ENCODE measurements around the gene MARCHF3.
"Not testable (repeated sequence)": the region's sequence is repeated elsewhere in the genome, so short reads cannot be mapped to it uniquely, and the experiment has no call there.

MARCHF3 gene

DNA sequence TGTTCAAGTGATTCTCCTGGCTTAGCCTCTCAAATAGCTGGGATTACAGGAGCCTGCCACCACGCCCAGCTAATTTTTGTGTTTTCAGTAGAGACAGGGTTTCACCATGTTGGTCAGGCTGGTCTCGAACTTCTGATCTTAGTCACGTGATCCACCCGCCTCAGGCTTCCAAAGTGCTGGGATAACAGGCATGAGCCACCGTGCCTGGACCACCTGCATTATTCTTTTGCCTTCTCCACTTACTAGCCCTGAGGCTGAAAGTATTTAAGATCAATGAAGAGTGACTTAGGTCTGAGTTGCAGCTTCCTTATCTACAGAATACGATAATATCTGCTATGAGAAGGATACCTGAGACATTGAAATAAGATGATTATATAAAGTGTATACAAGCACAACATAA lies 129.6 kb downstream of the MARCHF3 start:
- TF ChIP-seq POLR2A (IDR thresholded peaks at IDR 0.05; ENCODE audit: low read depth, low read length) = no peak
- DNase-seq (ENCODE audit: insufficient read length, low spot score) (no peak), FAIRE-seq (no peak)

DNA sequence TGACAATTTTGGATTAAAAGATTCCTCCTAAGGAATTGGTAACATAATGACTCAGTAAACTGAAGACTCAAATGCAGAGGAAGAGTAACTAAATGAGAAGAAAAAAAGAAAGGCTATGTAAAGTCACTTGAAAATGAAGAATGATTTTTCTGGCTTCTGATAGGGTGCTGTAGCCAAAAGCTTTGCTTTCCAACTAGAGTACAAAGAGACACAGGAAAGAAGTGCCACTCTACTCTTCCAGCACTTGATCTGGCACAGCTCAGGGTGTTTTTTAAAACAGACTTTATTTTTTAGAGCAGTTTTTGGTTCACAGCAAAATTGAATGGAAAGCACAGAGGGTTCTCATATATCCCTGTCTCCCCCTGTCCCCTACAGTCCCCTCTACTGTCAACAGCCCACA lies 130.9 kb downstream of the MARCHF3 start:
- DNase-seq (ENCODE audit: insufficient read length, low spot score) = no peak
- no peak for TF ChIP-seq POLR2A (IDR thresholded peaks at IDR 0.05; ENCODE audit: low read depth, low read length)
- no peak for FAIRE-seq

DNA sequence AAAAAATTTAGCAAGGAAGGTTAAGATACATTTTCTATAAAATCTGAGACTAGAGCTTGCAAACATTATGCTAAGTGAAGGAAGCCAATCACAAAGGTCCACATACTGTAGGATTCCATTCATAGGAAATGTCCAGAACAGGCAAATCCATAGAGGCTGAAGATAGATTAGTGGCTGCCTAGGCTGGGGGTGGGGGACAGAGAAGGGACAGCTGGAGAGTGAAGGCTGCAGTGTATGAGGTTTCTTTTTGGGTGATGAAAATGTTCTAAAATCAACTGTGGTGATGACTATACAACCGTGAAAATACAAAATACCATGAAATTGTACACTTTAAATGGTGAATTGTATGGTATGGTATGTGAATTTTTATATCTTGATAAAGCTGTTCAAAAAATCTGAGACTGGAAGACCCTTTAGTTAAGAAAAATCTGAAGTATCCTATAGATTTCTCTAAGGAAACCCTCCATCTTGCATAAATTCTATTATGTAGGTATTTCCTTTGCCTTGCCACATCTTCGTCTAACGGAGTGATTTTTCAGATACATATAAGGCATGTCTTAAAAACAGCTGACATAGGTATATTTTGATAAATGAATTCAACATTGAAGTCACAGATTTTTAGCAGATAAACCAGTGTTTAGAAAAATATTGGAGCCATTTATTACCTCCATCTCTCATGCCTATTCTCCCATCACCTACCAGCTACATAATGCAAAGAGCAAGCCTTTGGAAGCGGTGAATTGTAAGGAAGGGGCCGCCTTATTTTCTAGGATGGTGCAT lies 132.3 kb downstream of the MARCHF3 start:
- no peak for TF ChIP-seq POLR2A (IDR thresholded peaks at IDR 0.05; ENCODE audit: low read depth, low read length)
- DNase-seq (ENCODE audit: insufficient read length, low spot score) = no peak
- no peak for FAIRE-seq

DNA sequence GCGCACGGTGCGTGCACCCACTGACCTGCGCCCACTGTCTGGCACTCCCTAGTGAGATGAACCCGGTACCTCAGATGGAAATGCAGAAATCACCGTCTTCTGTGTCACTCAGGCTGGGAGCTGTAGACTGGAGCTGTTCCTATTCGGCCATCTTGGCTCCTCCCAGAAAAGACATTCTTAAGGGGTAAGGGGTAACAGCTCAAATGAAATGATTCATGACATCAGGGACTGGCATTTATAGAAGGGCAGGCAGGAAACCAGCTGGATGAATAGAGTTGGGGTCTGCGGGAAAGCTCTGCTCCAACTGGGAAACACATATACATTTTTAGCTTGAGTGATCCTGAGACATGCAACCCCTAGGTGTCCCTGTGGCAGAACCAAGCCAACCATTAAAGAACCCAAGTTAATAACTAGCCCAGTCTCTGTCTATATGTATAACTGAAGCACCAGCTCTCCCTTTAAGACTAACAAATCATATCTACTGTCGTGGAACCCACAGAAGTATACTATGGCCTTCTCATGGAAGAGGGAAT lies 134.1 kb downstream of the MARCHF3 start:
- no peak for DNase-seq (ENCODE audit: insufficient read length, low spot score)
- no peak for FAIRE-seq
- TF ChIP-seq POLR2A (IDR thresholded peaks at IDR 0.05; ENCODE audit: low read depth, low read length) = no peak

DNA sequence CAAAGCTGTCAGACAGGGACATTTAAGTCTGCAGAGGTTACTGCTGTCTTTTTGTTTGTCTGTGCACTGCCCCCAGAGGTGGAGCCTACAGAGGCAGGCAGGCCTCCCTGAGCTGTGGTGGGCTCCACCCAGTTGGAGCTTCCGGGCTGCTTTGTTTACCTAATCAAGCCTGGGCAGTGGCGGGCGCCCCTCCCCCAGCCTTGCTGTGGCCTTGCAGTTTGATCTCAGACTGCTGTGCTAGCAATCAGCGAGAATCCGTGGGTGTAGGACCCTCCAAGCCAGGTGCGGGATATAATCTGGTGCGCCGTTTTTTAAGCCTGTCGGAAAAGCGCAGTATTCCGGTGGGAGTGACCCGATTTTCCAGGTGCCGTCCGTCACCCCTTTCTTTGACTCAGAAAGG lies 134.6 kb downstream of the MARCHF3 start:
- not testable (repeated sequence) for DNase-seq (ENCODE audit: insufficient read length, low spot score); FAIRE-seq

DNA sequence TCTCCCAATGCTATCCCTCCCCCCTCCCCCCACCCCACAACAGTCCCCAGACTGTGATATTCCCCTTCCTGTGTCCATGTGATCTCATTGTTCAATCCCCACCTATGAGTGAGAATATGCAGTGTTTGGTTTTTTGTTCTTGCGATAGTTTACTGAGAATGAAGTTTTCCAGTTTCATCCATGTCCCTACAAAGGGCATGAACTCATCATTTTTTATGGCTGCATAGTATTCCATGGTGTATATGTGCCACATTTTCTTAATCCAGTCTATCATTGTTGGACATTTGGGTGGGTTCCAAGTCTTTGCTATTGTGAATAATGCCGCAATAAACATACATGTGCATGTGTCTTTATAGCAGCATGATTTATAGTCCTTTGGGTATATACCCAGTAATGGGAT lies 139.9 kb downstream of the MARCHF3 start:
- FAIRE-seq; DNase-seq (ENCODE audit: insufficient read length, low spot score): not testable (repeated sequence)

DNA sequence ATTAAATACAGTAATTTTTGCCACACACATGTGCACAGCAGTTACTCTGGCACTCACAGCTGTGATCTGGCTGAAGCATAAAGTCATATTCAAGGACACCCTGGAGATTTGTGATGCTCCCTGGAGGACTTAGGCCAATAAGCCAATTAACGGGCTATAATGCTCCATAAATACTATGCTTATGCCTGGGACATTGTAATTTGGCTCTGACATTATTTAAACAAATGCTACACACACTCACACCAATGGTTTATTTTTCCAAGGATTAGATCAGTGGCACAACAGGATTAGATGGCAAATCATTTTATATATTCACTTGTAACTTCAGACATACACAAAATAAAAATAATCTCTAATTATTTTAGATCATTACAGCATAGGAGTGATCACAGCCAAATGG lies 142.2 kb downstream of the MARCHF3 start:
- FAIRE-seq (no peak), DNase-seq (ENCODE audit: insufficient read length, low spot score) (no peak)
- no peak for TF ChIP-seq POLR2A (IDR thresholded peaks at IDR 0.05; ENCODE audit: low read depth, low read length)

DNA sequence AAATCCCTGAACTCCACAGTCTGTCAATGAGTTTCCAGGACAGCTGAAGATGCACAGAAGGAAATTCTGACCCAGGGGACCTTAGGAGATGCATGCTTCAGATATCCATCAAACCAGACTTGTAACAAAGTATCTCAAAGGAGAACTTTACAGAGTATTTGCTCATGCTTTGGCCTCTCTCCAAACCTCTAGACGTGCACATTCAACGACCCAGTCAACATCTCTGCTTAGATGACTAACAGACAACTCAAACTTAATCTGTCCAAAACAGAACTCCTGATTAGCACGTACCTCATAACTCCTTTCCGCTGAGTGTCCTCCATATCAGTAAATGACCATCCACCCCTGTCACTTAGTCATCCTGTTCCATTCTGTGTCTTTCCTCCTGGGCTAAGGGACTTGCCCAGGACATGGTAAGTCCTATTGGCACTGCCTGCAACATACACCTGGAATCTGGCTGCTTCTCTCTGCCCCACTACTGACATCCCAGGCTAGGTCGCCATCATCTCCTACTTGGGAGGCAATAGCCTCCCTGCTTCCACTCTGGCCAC lies 146.0 kb downstream of the MARCHF3 start:
- DNase-seq (ENCODE audit: insufficient read length, low spot score) (peak; percentile 34), FAIRE-seq (peak; percentile 91)
- TF ChIP-seq POLR2A (IDR thresholded peaks at IDR 0.05; ENCODE audit: low read depth, low read length) = no peak

DNA sequence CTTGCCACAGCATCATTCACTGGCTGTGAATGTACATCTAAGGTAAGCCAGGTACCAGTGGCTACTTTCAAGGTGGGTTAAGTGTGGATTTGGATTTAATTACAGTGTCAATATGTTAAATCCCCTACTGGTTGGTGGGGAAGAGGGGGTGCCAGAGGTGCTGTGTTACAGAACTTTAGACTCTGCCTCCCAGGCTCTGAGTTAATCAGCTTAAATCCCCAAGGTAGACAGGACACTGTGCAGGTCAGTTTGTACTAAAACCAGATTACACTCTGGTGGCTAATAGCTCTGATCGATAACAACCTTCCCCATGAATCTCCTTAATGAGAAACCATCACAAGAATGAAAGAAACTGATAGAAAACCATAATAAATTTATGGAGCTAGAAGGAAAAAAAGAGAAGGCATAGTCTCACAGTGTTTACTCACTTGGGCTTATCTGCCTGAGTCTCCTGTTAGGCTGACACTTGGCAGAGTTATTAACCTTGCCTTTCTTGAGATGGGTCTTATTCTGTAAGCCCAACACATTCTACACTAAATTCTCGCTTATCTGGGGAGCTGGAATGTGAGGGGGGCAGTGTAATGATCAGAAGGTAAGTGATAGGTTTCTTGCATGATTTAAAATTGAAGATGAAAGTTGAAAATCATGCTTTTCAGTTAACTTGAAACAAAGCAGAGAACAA lies 146.7 kb downstream of the MARCHF3 start:
- TF ChIP-seq POLR2A (IDR thresholded peaks at IDR 0.05; ENCODE audit: low read depth, low read length) = no peak
- DNase-seq (ENCODE audit: insufficient read length, low spot score) (no peak), FAIRE-seq (no peak)

DNA sequence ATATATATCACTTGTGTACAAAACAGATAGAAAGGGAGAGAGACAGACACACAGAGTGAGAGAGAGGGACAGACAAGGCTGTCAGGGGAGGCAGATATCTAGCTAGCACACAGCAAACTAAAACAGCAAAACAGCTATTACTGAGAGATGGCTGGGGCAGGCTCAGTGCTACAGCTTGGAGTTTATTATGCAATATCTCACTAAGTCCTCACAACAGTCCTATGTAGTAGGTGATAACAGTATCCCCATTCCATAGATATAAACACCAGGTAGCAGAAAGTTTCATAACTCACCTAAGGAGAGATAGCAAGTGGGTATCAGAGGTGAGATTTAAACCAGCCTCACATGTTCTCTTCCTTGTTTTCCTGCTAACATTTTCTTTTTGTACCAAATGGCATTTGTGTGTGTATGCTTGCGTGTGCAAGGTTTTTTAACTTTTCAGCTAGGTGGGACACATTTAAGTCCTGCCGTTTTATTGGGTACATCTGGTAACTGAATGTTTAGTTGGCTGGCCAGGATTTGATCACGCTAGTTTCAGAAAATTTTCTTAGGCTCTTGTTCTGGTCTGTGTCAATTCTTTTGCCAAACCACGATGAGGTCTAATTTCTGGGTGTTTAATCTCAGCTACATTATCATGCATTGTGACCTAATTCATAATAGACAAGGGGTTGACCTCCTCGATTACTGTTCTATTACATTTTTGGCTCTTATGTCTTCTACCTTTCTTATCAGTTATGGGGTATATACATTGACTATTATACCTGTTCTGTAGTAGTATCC lies 148.3 kb downstream of the MARCHF3 start:
- no peak for TF ChIP-seq POLR2A (IDR thresholded peaks at IDR 0.05; ENCODE audit: low read depth, low read length)
- FAIRE-seq (no peak), DNase-seq (ENCODE audit: insufficient read length, low spot score) (no peak)

DNA sequence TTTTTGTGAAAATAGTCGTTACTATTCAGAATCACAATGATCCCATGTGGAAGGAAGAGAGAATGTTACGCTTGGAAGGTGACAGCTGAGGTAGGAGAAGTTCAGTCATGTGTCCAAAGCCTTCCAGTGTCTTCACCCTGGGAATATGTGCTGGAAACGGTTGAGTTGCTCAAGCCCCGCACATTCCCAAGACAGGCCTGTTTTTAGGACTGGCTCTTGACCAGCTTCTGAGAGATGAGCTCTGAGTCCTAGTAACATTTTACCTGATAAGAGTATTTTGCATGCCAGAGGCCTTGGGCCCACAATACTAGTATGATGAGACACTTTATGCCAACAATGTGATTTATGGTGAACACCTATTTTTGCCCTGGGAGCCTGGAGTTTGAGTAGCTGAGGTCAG lies 151.7 kb downstream of the MARCHF3 start:
- TF ChIP-seq POLR2A (IDR thresholded peaks at IDR 0.05; ENCODE audit: low read depth, low read length) = no peak
- no peak for DNase-seq (ENCODE audit: insufficient read length, low spot score)
- FAIRE-seq = no peak

DNA sequence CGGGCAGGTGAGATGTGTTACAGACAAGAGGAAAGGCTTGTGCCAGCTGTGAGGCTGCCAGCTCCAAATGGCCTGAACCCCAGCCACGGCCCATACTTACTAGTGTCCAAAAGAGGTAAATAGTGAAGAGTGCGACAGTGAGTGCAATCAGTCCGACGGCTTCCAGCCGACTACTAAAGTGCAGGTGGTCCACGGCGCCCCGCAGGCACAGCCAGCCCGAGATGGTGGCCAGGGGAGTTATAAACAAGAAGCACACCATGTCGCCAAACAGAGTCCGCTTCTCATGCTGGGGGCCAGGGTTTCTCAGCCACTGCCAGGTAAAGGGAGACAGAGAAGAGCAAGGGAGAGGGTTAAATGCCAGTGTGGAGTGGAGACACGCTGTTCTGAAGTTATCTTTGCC lies 152.3 kb downstream of the MARCHF3 start:
- FAIRE-seq = no peak
- TF ChIP-seq POLR2A (IDR thresholded peaks at IDR 0.05; ENCODE audit: low read depth, low read length) = no peak
- no peak for DNase-seq (ENCODE audit: insufficient read length, low spot score)

DNA sequence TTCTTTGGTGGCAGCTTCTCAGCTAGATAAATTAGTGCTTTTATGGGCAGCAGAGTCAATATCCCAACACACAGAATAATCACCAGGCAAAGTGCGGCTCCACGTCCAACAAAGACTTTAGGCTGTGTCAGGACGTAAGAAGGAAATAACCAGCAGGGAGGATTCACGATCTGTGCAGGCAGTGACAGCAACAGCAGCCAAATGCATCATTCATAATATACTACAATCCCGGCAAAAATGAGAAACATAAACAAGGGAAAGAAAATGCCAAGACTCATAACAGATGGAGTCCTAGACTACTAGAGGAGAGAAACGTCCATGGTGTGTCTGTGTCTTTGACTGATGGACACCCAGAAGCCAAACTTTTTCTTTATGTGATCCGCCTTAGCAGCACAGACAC lies 152.8 kb downstream of the MARCHF3 start:
- TF ChIP-seq POLR2A (IDR thresholded peaks at IDR 0.05; ENCODE audit: low read depth, low read length) = no peak
- FAIRE-seq (no peak), DNase-seq (ENCODE audit: insufficient read length, low spot score) (no peak)

DNA sequence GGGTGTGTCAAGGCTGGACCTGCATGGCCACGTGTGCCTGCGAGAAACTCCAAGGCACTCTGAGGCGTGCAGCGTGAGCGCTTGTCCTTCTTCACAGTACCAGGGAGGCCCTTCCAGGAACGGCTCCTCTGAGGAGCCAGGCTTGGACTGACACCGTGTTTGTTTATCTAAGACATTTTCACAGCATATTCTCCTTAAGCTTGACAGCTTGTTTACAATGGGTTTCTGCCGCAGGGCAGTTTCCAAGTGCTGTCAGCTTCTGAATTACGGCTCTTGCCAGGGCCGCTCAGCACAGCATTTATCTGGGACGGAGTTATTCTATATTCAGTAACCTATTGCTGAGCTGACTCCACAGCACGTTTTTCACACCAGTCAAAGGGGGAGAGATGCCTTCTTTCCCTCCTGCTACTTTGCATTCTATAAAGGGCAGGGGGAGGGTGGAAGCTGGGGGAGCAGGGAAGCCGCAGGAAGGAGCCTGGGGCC lies 155.0 kb downstream of the MARCHF3 start:
- no peak for DNase-seq (ENCODE audit: insufficient read length, low spot score)
- no peak for TF ChIP-seq POLR2A (IDR thresholded peaks at IDR 0.05; ENCODE audit: low read depth, low read length)
- FAIRE-seq = no peak

Data from H54 (cell line).